K562 (cell line): ENCODE results near the gene RSPH3. TPM values are rescaled to one million over a fixed set of nuclear protein-coding genes. Genes with fewer than 3 reads are reported as not detected.

Source experiments
- CTCF ChIP-seq, 3 experiments: IDR thresholded peaks in 2 of 3; conservative IDR thresholded peaks in 1 of 3; 2 replicates each; pipeline ENCODE4 v1.5.1; 2011 to 2012; ENCODE audit warnings: low read length in 3 of 3, mild to moderate bottlenecking in 3 of 3, control low read depth in 2 of 3, improper control_type of control experiment in 1 of 3, inconsistent platforms in 1 of 3, low read depth in 1 of 3, mixed read lengths in 1 of 3, moderate library complexity in 1 of 3; ENCODE audit not compliant: insufficient read depth in 2 of 3
- ELK1 ChIP-seq: sonication (generic); formaldehyde crosslinking; IDR thresholded peaks from 2 replicates; pipeline ENCODE4 v1.8.1; 2022; ENCODE audit warnings: missing genetic modification reagents
- FOXJ2 ChIP-seq: fragments of 200-800 bp; sonication (Bioruptor generic); IDR thresholded peaks from 2 replicates; pipeline ENCODE4 v1.6.1; 2016; ENCODE audit warnings: missing genetic modification characterization, missing compliant biosample characterization
- GABPB2 ChIP-seq: fragments of 250-450 bp; sonication (Bioruptor Pico); conservative IDR thresholded peaks from 2 replicates; pipeline ENCODE4 v1.5.1; 2021; ENCODE audit warnings: mild to moderate bottlenecking
- HCFC1 ChIP-seq: IDR thresholded peaks from 2 replicates; pipeline ENCODE4 v1.6.1; 2012; ENCODE audit warnings: low read depth, low read length, improper control_type of control experiment
- MTA2 ChIP-seq: fragments of 450-650 bp; IDR thresholded peaks from 2 replicates; pipeline ENCODE4 v1.6.1; 2016; ENCODE audit warnings: low read depth
- PCBP2 ChIP-seq: fragments of 200-400 bp; formaldehyde crosslinking; IDR thresholded peaks from 2 replicates; pipeline ENCODE4 v1.6.1; 2018; ENCODE audit warnings: low read length, low read depth, mild to moderate bottlenecking, moderate library complexity; ENCODE audit not compliant: poor library complexity, severe bottlenecking
- PHTF2 ChIP-seq: fragments of 250-450 bp; sonication (Bioruptor Pico); IDR thresholded peaks from 2 replicates; pipeline ENCODE4 v1.5.0; 2021; ENCODE audit warnings: mild to moderate bottlenecking
- RBM39 ChIP-seq: fragments of 200-400 bp; formaldehyde crosslinking; optimal IDR thresholded peaks from 2 replicates; pipeline ENCODE3; 2018; ENCODE audit warnings: low read depth, low read length
- SMARCA5 ChIP-seq: fragments of 450-650 bp; IDR thresholded peaks from 2 replicates; pipeline ENCODE4 v1.6.1; 2016
- THRA ChIP-seq: fragments of 450-650 bp; IDR thresholded peaks from 2 replicates; pipeline ENCODE4 v1.6.1; 2017; ENCODE audit warnings: mild to moderate bottlenecking, moderate library complexity
- TRIM25 ChIP-seq: fragments of 450-650 bp; IDR thresholded peaks from 2 replicates; pipeline ENCODE4 v1.7.0; 2016; ENCODE audit warnings: borderline replicate concordance
- ZFX ChIP-seq: sonication (generic); formaldehyde crosslinking; IDR thresholded peaks from 2 replicates; pipeline ENCODE4 v1.8.0; 2022; ENCODE audit warnings: mild to moderate bottlenecking, missing genetic modification reagents, moderate library complexity
- ZHX1 ChIP-seq: fragments of 150-350 bp; conservative IDR thresholded peaks from 2 replicates; pipeline ENCODE4 v1.6.1; 2014; ENCODE audit warnings: low read length
- ZNF277 ChIP-seq: fragments of 250-450 bp; sonication (Bioruptor Pico); IDR thresholded peaks from 2 replicates; pipeline ENCODE4 v1.8.0; 2022; ENCODE audit warnings: inconsistent platforms, mild to moderate bottlenecking, moderate library complexity, borderline replicate concordance
- polyA plus RNA-seq, 8 experiments: library from polyadenylated mRNA; depleted of rRNA in 4 of 8; stranded (reverse) in 5 of 8; unstranded in 3 of 8; fragments of >200 nt; fragmentation: Nextera tagmentation in 2 of 8; fragmentation: Illumina TruSeq in 1 of 8; extraction: Ambion mirVana in 2 of 8; extraction: Trizol in 1 of 8; gene quantifications; 2 replicates each; pipeline versions ENCODE4 v1.2.1 to v1.2.3, GENCODE V29; 2011 to 2014; ENCODE audit warnings: inconsistent platforms in 1 of 8, missing spikeins in 1 of 8
- total RNA-seq, 7 experiments: library from RNA; depleted of rRNA in 6 of 7; stranded (reverse); fragments of >200 nt in 6 of 7; fragmentation: Illumina TruSeq in 2 of 7; extraction: Trizol in 2 of 7; gene quantifications; 2 replicates each; pipeline versions ENCODE4 v1.2.1 to v1.2.3, GENCODE V29; 2011 to 2021; ENCODE audit warnings: low replicate concordance in 1 of 7

RSPH3 gene
- total and polyA plus RNA-seq, 9 of the 15 experiments (the other 6 are each of a cell fraction or from before 2014, with no cell fraction given) = 0.52 to 2.9 (median 1.5) TPM

GRCh38 chr6:158999666-159000403, at the start of gene RSPH3 (continued):
- TF ChIP-seq CTCF (IDR thresholded peaks at IDR 0.05 in 2 of 3, conservative IDR thresholded peaks at IDR 0.05 in 1 of 3; ENCODE audit: insufficient read depth in 2 of 3, low read depth in 1 of 3, low read length in 3 of 3) = peak; percentile 37 to 51 (median 50); a peak in 3 of 6 replicates
- no peak; the same call in 1 of the 2 replicates for TF ChIP-seq ZHX1
- TF ChIP-seq HCFC1 = peak; percentile 76
- no peak for TF ChIP-seq PCBP2
- TF ChIP-seq MTA2 = no peak
- TF ChIP-seq FOXJ2 (tag) = peak; percentile 63; the same call in 1 of the 2 replicates
- no peak for TF ChIP-seq TRIM25
- no peak for TF ChIP-seq SMARCA5
- TF ChIP-seq PHTF2 = no peak
- no peak for TF ChIP-seq ZNF277 (CRISPR knock-in tag)
- no peak; the same call in 1 of the 2 replicates for TF ChIP-seq GABPB2
- peak; percentile 98 for TF ChIP-seq ZFX
- no peak for TF ChIP-seq THRA
- TF ChIP-seq RBM39 = no peak
- TF ChIP-seq ELK1 (CRISPR knock-in tag) = no peak
